Stimulated activated naive CD8-positive, alpha-beta T cell treated with anti-CD3 and anti-CD28 coated beads, Interleukin-15, Interleukin-2, amounts not matched to agents 100 ng/mL and 50 ng/mL, for 24 hours (primary cell): ENCODE data around the gene PLPP4.

Experiments
- H3K27ac Mint-ChIP-seq: one replicate; pipeline ENCODE4 v1.8.0; 2021; ENCODE audit warnings: mild to moderate bottlenecking, mixed read lengths
- H3K27me3 Mint-ChIP-seq: one replicate; pipeline ENCODE4 v1.8.0; 2021; ENCODE audit warnings: mixed read lengths
- H3K36me3 Mint-ChIP-seq: one replicate; pipeline ENCODE4 v1.8.0; 2021; ENCODE audit warnings: low read depth, mixed read lengths
- H3K4me1 Mint-ChIP-seq: one replicate; pipeline ENCODE4 v1.8.0; 2021; ENCODE audit warnings: low read depth, mixed read lengths
- H3K4me3 Mint-ChIP-seq: one replicate; pipeline ENCODE4 v1.8.0; 2021; ENCODE audit warnings: mild to moderate bottlenecking, mixed read lengths
- H3K9me3 Mint-ChIP-seq: one replicate; pipeline ENCODE4 v1.8.0; 2021; ENCODE audit warnings: mixed read lengths

PLPP4 gene

GRCh38 chr10:120466006-120466405, 9.0 kb downstream of the PLPP4 start:
- Mint-ChIP-seq H3K27me3 (no peaks in the 10 kb centered on the region), H3K4me1 (no peaks in the 10 kb centered on the region), H3K36me3 (no peaks in the 10 kb centered on the region), H3K4me3 (no peak overlapping the region), H3K9me3 (no peaks in the 10 kb centered on the region), H3K27ac (no peak overlapping the region)

DNA sequence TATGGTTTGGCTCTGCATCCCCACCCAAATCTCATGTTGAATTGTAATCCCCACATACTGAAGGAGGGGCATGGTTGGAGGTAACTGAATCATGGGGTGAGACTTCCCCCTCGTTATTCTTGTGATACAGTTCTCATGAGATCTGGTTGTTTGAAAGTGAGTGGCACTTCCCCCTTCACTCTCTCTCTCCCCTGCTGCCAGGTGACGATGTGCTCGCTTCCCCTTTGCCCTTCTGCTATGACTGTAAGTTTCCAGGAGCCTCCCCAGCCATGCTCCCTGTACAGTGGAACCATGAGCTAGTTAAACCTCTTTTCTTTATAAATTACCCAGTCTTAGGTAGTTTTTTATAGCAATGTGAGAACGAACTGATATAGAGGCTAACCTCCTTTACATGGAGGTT, 16.6 kb downstream of the PLPP4 start:
- Mint-ChIP-seq H3K27ac (no peak overlapping the region), H3K4me1 (no peaks in the 10 kb centered on the region), H3K27me3 (no peaks in the 10 kb centered on the region), H3K36me3 (no peaks in the 10 kb centered on the region), H3K4me3 (no peak overlapping the region), H3K9me3 (peaks cover 13% of the 10 kb centered on the region)

GRCh38 chr10:120474956-120475355, 17.9 kb downstream of the PLPP4 start:
- no peaks in the 10 kb centered on the region for H3K27me3 Mint-ChIP-seq
- H3K9me3 Mint-ChIP-seq, result peaks cover 13% of the 10 kb centered on the region
- no peak overlapping the region for H3K4me3 Mint-ChIP-seq
- no peak overlapping the region for H3K27ac Mint-ChIP-seq
- H3K36me3 Mint-ChIP-seq, result no peaks in the 10 kb centered on the region
- H3K4me1 Mint-ChIP-seq, result no peaks in the 10 kb centered on the region

- Mint-ChIP-seq H3K27ac (no peak overlapping the region), H3K9me3 (peaks cover 13% of the 10 kb centered on the region), H3K36me3 (no peaks in the 10 kb centered on the region), H3K4me1 (no peaks in the 10 kb centered on the region), H3K4me3 (no peak overlapping the region), H3K27me3 (no peaks in the 10 kb centered on the region)
Measured at GRCh38 chr10:120475844-120476791, 19.1 kb downstream of the PLPP4 start.

- no peak overlapping the region for H3K27ac Mint-ChIP-seq
- H3K27me3 Mint-ChIP-seq, result no peaks in the 10 kb centered on the region
- H3K4me1 Mint-ChIP-seq, result no peaks in the 10 kb centered on the region
- H3K36me3 Mint-ChIP-seq, result no peaks in the 10 kb centered on the region
- no peak overlapping the region for H3K4me3 Mint-ChIP-seq
- peaks cover 12% of the 10 kb centered on the region for H3K9me3 Mint-ChIP-seq
Measured at GRCh38 chr10:120477021-120477742, 20.2 kb downstream of the PLPP4 start.

DNA sequence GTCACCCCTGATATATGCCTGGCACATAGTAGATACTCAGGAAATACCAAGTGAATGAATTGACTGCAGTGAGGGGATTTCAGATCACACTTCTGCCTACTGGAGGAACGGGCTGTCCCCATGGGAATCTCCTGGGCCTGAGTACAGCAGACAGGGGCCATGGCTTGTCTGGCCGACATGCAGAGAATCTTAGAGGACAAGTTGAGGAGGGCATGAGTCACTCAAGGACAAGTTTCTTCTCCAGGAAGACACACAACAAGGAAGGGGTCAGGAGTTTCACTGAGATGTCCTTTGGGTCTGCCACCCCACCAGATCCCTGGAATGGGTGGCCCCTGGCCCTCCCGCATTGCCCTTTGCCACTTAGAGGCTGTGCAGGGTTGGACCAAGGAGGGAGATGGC, 20.7 kb downstream of the PLPP4 start:
- Mint-ChIP-seq H3K27ac (no peak overlapping the region), H3K4me1 (no peaks in the 10 kb centered on the region), H3K4me3 (no peak overlapping the region), H3K9me3 (peaks cover 7% of the 10 kb centered on the region), H3K36me3 (no peaks in the 10 kb centered on the region), H3K27me3 (no peaks in the 10 kb centered on the region)

DNA sequence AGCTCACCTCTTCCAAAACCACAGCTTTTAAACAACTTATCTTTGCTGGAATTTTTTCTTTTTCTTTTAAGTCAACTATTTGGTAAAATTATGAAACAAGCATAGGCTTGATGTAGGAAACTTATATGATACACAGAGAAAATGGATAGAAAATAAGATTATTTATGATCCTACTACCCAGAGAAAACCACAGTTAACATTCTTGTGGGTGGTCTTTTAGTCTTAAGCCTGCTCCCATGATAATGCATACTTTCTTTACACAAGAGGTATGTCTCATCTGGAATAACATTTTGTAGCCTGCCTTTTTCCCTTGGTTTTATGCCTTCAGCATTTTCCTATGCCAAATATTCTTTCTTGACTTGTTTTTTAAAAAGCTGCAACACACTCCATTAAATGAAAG, 21.4 kb downstream of the PLPP4 start:
- Mint-ChIP-seq H3K27me3 (no peaks in the 10 kb centered on the region), H3K4me1 (no peaks in the 10 kb centered on the region), H3K4me3 (no peak overlapping the region), H3K27ac (no peak overlapping the region), H3K9me3 (peaks cover 3% of the 10 kb centered on the region), H3K36me3 (no peaks in the 10 kb centered on the region)

DNA sequence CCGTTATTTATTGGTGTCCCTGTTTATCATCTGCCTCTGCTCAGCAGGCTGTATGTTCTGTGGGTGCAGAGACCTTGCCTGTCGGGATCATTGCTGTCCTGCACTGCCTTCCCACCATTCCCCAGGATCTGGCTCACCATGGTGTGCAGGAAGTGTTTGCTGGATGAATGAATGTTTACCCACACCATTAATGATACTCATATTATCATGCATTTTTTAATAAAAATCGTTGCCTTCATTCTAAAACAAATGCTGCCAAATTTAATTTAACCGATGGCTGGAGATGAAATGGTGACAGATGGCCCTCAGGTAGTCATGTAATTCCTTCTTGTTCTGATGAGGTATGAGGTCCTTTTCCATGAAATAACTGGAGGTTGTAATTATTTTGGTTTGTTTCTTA, 22.5 kb downstream of the PLPP4 start:
- H3K27ac Mint-ChIP-seq, result no peak overlapping the region
- no peak overlapping the region for H3K4me3 Mint-ChIP-seq
- H3K4me1 Mint-ChIP-seq, result no peaks in the 10 kb centered on the region
- H3K36me3 Mint-ChIP-seq, result no peaks in the 10 kb centered on the region
- H3K27me3 Mint-ChIP-seq, result no peaks in the 10 kb centered on the region
- H3K9me3 Mint-ChIP-seq, result peaks cover 3% of the 10 kb centered on the region

- H3K4me1 Mint-ChIP-seq, result no peaks in the 10 kb centered on the region
- no peaks in the 10 kb centered on the region for H3K27me3 Mint-ChIP-seq
- no peaks in the 10 kb centered on the region for H3K36me3 Mint-ChIP-seq
- H3K27ac Mint-ChIP-seq, result no peak overlapping the region
- H3K4me3 Mint-ChIP-seq, result no peak overlapping the region
- peaks cover 3% of the 10 kb centered on the region for H3K9me3 Mint-ChIP-seq
Measured at GRCh38 chr10:120480065-120480600, 23.1 kb downstream of the PLPP4 start.

- no peaks in the 10 kb centered on the region for H3K4me1 Mint-ChIP-seq
- H3K4me3 Mint-ChIP-seq, result no peak overlapping the region
- peaks cover 3% of the 10 kb centered on the region for H3K9me3 Mint-ChIP-seq
- H3K36me3 Mint-ChIP-seq, result no peaks in the 10 kb centered on the region
- H3K27ac Mint-ChIP-seq, result no peak overlapping the region
- H3K27me3 Mint-ChIP-seq, result no peaks in the 10 kb centered on the region
Measured at GRCh38 chr10:120480848-120481247, 23.8 kb downstream of the PLPP4 start.

GRCh38 chr10:120483006-120483405, 26.0 kb downstream of the PLPP4 start:
- peaks cover 3% of the 10 kb centered on the region for H3K9me3 Mint-ChIP-seq
- H3K27ac Mint-ChIP-seq, result no peak overlapping the region
- no peak overlapping the region for H3K4me3 Mint-ChIP-seq
- H3K27me3 Mint-ChIP-seq, result no peaks in the 10 kb centered on the region
- no peaks in the 10 kb centered on the region for H3K4me1 Mint-ChIP-seq
- H3K36me3 Mint-ChIP-seq, result no peaks in the 10 kb centered on the region

GRCh38 chr10:120483651-120484301, 26.7 kb downstream of the PLPP4 start:
- Mint-ChIP-seq H3K9me3 (peaks cover 3% of the 10 kb centered on the region), H3K27ac (no peak overlapping the region), H3K4me1 (no peaks in the 10 kb centered on the region), H3K4me3 (no peak overlapping the region), H3K36me3 (no peaks in the 10 kb centered on the region), H3K27me3 (no peaks in the 10 kb centered on the region)

DNA sequence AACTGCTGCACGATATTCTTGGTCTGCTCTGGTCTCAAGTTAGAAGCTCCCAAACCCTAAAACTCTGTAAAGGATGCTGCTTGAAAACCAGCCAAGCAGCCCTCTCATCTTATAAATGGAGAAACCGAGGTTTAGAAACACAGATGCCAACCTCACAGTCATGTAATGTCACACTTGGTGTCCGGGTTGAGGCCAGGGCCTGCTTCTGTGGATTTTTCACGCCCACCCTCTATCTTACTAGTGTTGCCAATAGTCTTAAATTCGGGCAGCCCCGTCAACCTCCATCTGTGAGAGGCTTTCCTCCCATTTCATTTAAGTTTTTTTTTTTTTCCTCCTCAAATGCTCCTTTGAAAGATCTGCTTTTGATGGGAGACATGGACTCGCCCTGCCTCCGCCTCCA, 28.9 kb downstream of the PLPP4 start:
- H3K4me1 Mint-ChIP-seq, result no peaks in the 10 kb centered on the region
- no peak overlapping the region for H3K4me3 Mint-ChIP-seq
- H3K27ac Mint-ChIP-seq, result no peak overlapping the region
- peaks cover 3% of the 10 kb centered on the region for H3K9me3 Mint-ChIP-seq
- no peaks in the 10 kb centered on the region for H3K27me3 Mint-ChIP-seq
- no peaks in the 10 kb centered on the region for H3K36me3 Mint-ChIP-seq

DNA sequence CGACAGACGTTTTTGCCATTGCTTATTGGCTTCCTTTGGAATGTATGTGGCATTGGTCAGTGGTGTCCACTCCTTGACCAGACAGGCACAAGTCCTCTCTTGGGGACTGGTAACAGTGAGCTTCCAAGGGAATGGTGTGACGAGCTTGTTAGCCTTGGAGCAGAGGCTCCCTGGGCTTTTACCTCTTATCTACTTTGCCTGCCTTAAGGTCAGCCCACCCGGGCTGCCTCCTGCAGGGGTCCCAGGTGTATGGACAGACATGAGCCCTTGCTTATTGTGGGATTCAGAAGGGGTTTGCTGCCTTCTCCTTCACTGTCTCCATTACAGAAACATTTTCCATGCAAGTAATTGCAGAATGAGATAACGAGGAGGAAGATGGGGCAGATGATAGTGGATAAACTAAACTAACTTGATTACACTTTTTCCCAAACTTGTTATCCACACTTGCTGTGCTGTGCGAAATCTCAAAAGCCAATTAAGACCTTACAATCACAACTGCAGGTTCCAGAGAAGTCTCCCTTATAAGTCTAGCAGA, 29.7 kb downstream of the PLPP4 start:
- Mint-ChIP-seq H3K9me3 (peaks cover 3% of the 10 kb centered on the region), H3K27ac (no peak overlapping the region), H3K4me1 (no peaks in the 10 kb centered on the region), H3K4me3 (no peak overlapping the region), H3K36me3 (no peaks in the 10 kb centered on the region), H3K27me3 (no peaks in the 10 kb centered on the region)

DNA sequence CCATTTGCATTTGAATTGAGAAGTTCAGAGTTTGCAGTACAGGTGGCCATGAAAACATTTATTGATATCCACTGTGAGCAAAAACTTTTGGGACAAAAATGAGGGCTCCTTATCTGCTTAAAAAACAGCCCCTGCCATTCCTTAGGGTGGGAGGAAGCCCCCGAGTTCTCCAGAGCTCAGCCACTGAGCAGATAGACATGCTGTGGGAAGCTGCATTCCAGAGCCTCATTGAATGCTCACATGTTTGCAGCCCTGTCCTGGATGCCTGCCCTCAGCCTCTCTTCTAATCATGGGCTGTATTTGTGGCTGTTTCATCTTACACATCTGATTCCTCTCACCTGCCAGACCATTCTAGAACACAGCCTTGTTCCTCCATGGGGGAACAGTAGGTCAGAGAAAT, 33.3 kb downstream of the PLPP4 start:
- Mint-ChIP-seq H3K4me3 (no peak overlapping the region), H3K27ac (no peak overlapping the region), H3K9me3 (no peaks in the 10 kb centered on the region), H3K4me1 (no peaks in the 10 kb centered on the region), H3K27me3 (no peaks in the 10 kb centered on the region), H3K36me3 (no peaks in the 10 kb centered on the region)
